K562 (cell line): Measurements from ENCODE around the gene MTFMT. TPM values are rescaled to one million over a fixed set of nuclear protein-coding genes. Genes with fewer than 3 reads are reported as not detected.

ENCODE experiments used
- ADNP ChIP-seq: fragments of 200-800 bp; sonication (Bioruptor generic); IDR thresholded peaks from 2 replicates; pipeline ENCODE4 v1.6.1; 2016; ENCODE audit warnings: missing genetic modification characterization, missing compliant biosample characterization
- CREB5 ChIP-seq: fragments of 250-450 bp; sonication (Bioruptor Pico); IDR thresholded peaks from 2 replicates; pipeline ENCODE4 v1.5.0; 2020; ENCODE audit warnings: mild to moderate bottlenecking
- DPF2 ChIP-seq: fragments of 450-650 bp; IDR thresholded peaks from 2 replicates; pipeline ENCODE4 v1.6.1; 2016
- FOXJ2 ChIP-seq: fragments of 200-800 bp; sonication (Bioruptor generic); IDR thresholded peaks from 2 replicates; pipeline ENCODE4 v1.6.1; 2016; ENCODE audit warnings: missing genetic modification characterization, missing compliant biosample characterization
- GABPA ChIP-seq: fragments of 200-800 bp; sonication (Bioruptor generic); conservative IDR thresholded peaks from 2 replicates; pipeline ENCODE4 v1.6.1; 2016; ENCODE audit warnings: low read depth, missing genetic modification characterization, missing compliant biosample characterization
- KDM4B ChIP-seq, 2 experiments: fragments of 450-650 bp in 1 of 2; sonication (generic) in 1 of 2; IDR thresholded peaks; 2 replicates each; pipeline ENCODE4 v1.6.1; 2016 to 2017; ENCODE audit warnings: borderline replicate concordance in 2 of 2, antibody characterized with exemption in 1 of 2, low read depth in 1 of 2, mild to moderate bottlenecking in 1 of 2
- LEF1 ChIP-seq: fragments of 450-650 bp; IDR thresholded peaks from 2 replicates; pipeline ENCODE4 v1.6.1; 2016; ENCODE audit warnings: mild to moderate bottlenecking
- MLLT1 ChIP-seq, 2 experiments: fragments of 450-650 bp; IDR thresholded peaks; 2 replicates each; pipeline ENCODE4 v1.6.1; 2016
- MNT ChIP-seq, 2 experiments: fragments of 450-650 bp; conservative IDR thresholded peaks; 2 replicates each; pipeline ENCODE4 v1.6.1; 2017; ENCODE audit warnings: mild to moderate bottlenecking in 2 of 2, moderate library complexity in 2 of 2
- NCOA4 ChIP-seq: fragments of 450-650 bp; IDR thresholded peaks from 2 replicates; pipeline ENCODE4 v1.6.1; 2018; ENCODE audit warnings: mild to moderate bottlenecking; ENCODE audit not compliant: partially characterized antibody
- PYGO2 ChIP-seq: fragments of 450-650 bp; IDR thresholded peaks from 2 replicates; pipeline ENCODE4 v1.6.1; 2016; ENCODE audit warnings: mild to moderate bottlenecking, missing genetic modification characterization, moderate library complexity, missing compliant biosample characterization
- RHOXF2B ChIP-seq: fragments of 250-450 bp; sonication (Bioruptor Pico); conservative IDR thresholded peaks from 2 replicates; pipeline ENCODE4 v1.5.1; 2021
- RUNX1 ChIP-seq: sonication (generic); IDR thresholded peaks from 2 replicates; pipeline ENCODE4 v1.6.1; 2016; ENCODE audit warnings: antibody characterized with exemption, low read depth
- SIN3B ChIP-seq: fragments of 450-650 bp; IDR thresholded peaks from 2 replicates; pipeline ENCODE4 v1.6.1; 2017; ENCODE audit warnings: low read depth, mild to moderate bottlenecking, moderate library complexity
- SMARCB1 ChIP-seq: IDR thresholded peaks from 2 replicates; pipeline ENCODE4 v1.6.1; 2011; ENCODE audit warnings: improper control_type of control experiment, low read depth; ENCODE audit not compliant: insufficient read length
- SMARCC2 ChIP-seq: fragments of 450-650 bp; IDR thresholded peaks from 2 replicates; pipeline ENCODE4 v1.6.1; 2017; ENCODE audit warnings: antibody characterized with exemption, moderate library complexity, mild to moderate bottlenecking, low read depth
- SNIP1 ChIP-seq: fragments of 450-650 bp; IDR thresholded peaks from 2 replicates; pipeline ENCODE4 v1.7.1; 2017; ENCODE audit warnings: low read depth, mild to moderate bottlenecking
- SREBF2 ChIP-seq: sonication (generic); formaldehyde crosslinking; IDR thresholded peaks from 2 replicates; pipeline ENCODE4 v1.4.0; 2020; ENCODE audit warnings: mild to moderate bottlenecking, missing genetic modification reagents
- TEAD2 ChIP-seq: fragments of 450-650 bp; IDR thresholded peaks from 2 replicates; pipeline ENCODE4 v1.6.1; 2016; ENCODE audit warnings: missing genetic modification characterization, control low read depth, missing compliant biosample characterization
- THAP12 ChIP-seq: fragments of 250-450 bp; sonication (Bioruptor Pico); IDR thresholded peaks from 2 replicates; pipeline ENCODE4 v1.9.0; 2021; ENCODE audit warnings: mild to moderate bottlenecking, inconsistent platforms
- ZNF12 ChIP-seq: sonication (generic); formaldehyde crosslinking; IDR thresholded peaks from 2 replicates; pipeline ENCODE4 v1.4.0; 2020; ENCODE audit warnings: mild to moderate bottlenecking, missing genetic modification reagents
- ZNF143 ChIP-seq: sonication (generic); formaldehyde crosslinking; IDR thresholded peaks from 2 replicates; pipeline ENCODE4 v1.9.0; 2022; ENCODE audit warnings: mild to moderate bottlenecking, missing genetic modification reagents
- ZNF197 ChIP-seq: fragments of 200-800 bp; sonication (Bioruptor generic); IDR thresholded peaks from 2 replicates; pipeline ENCODE4 v1.6.1; 2016; ENCODE audit warnings: low read depth, missing genetic modification characterization, missing compliant biosample characterization
- ZNF717 ChIP-seq: fragments of 250-450 bp; sonication (Bioruptor Pico); IDR thresholded peaks from 2 replicates; pipeline ENCODE4 v1.5.0; 2021
- polyA plus RNA-seq, 8 experiments: library from polyadenylated mRNA; depleted of rRNA in 4 of 8; stranded (reverse) in 5 of 8; unstranded in 3 of 8; fragments of >200 nt; fragmentation: Nextera tagmentation in 2 of 8; fragmentation: Illumina TruSeq in 1 of 8; extraction: Ambion mirVana in 2 of 8; extraction: Trizol in 1 of 8; gene quantifications; 2 replicates each; pipeline versions ENCODE4 v1.2.1 to v1.2.3, GENCODE V29; 2011 to 2014; ENCODE audit warnings: inconsistent platforms in 1 of 8, missing spikeins in 1 of 8
- total RNA-seq, 7 experiments: library from RNA; depleted of rRNA in 6 of 7; stranded (reverse); fragments of >200 nt in 6 of 7; fragmentation: Illumina TruSeq in 2 of 7; extraction: Trizol in 2 of 7; gene quantifications; 2 replicates each; pipeline versions ENCODE4 v1.2.1 to v1.2.3, GENCODE V29; 2011 to 2021; ENCODE audit warnings: low replicate concordance in 1 of 7

Gene MTFMT
- total and polyA plus RNA-seq, 9 of the 15 experiments (the other 6 are each of a cell fraction or from before 2014, with no cell fraction given) = 1.4 to 31.1 (median 16.2) TPM

GRCh38 chr15:65028921-65029735 lies at the start of gene MTFMT (continued):
- TF ChIP-seq THAP12 = peak; percentile 71; the same call in 1 of the 2 replicates
- no peak for TF ChIP-seq TEAD2
- no peak for TF ChIP-seq MLLT1 (IDR thresholded peaks at IDR 0.05)
- no peak for TF ChIP-seq SMARCC2
- no peak for TF ChIP-seq NCOA4
- TF ChIP-seq ZNF717 (CRISPR knock-in tag) = no peak
- no peak for TF ChIP-seq ADNP (tag)
- TF ChIP-seq RUNX1 = no peak
- TF ChIP-seq ZNF12 (CRISPR knock-in tag) = no peak
- no peak for TF ChIP-seq CREB5 (CRISPR knock-in tag)
- TF ChIP-seq SMARCB1 = no peak
- no peak for TF ChIP-seq FOXJ2 (tag)
- TF ChIP-seq SREBF2 (CRISPR knock-in tag) = no peak
- no peak for TF ChIP-seq ZNF143 (CRISPR knock-in tag)
- TF ChIP-seq GABPA (tag) = no peak
- no peak for TF ChIP-seq SNIP1
- TF ChIP-seq PYGO2 (tag) = no peak
- TF ChIP-seq RHOXF2B (CRISPR knock-in tag) = no peak
- TF ChIP-seq ZNF197 (CRISPR knock-in tag) = no peak
- peak; percentile 53 to 72; a peak in 3 of 4 replicates for TF ChIP-seq MNT (conservative IDR thresholded peaks at IDR 0.05)
- TF ChIP-seq SIN3B = peak; percentile 45
- TF ChIP-seq LEF1 = no peak
- TF ChIP-seq DPF2 = no peak
- no peak for TF ChIP-seq KDM4B (IDR thresholded peaks at IDR 0.05; ENCODE audit: borderline replicate concordance in 2 of 2, low read depth in 1 of 2)
